GM12891 (cell line): Measurements from ENCODE around the gene ZNF418.
A peak's percentile ranks its signal among the peaks of the same experiment; 100 is the strongest.

Experiments
- DNase-seq: peaks from one replicate; pipeline ENCODE4 v3.0.0; 2011; ENCODE audit warnings: low spot score; ENCODE audit not compliant: insufficient read length
- FAIRE-seq: peaks from 2 replicates; lab custom pipeline; 2011; peaks lifted over from hg19 to GRCh38; lab: Jason Lieb, UNC
- PAX5 ChIP-seq: IDR thresholded peaks from 2 replicates; pipeline ENCODE4 v1.6.1; 2011; ENCODE audit warnings: low read length, moderate library complexity, mild to moderate bottlenecking; ENCODE audit not compliant: insufficient read depth, severe bottlenecking
- POLR2A ChIP-seq: IDR thresholded peaks from 2 replicates; pipeline ENCODE4 v1.6.1; 2011; ENCODE audit warnings: low read depth, low read length, control low read depth
- POLR2AphosphoS5 ChIP-seq: IDR thresholded peaks from 2 replicates; pipeline ENCODE4 v1.6.1; 2011; ENCODE audit warnings: low read depth, low read length, control low read depth
- POU2F2 ChIP-seq: IDR thresholded peaks from 2 replicates; pipeline ENCODE4 v1.6.1; 2011; ENCODE audit warnings: low read depth, mild to moderate bottlenecking, control low read depth, low read length, moderate library complexity
- SPI1 ChIP-seq: IDR thresholded peaks from 2 replicates; pipeline ENCODE4 v1.6.1; 2011; ENCODE audit warnings: low read depth, low read length, control low read depth
- TAF1 ChIP-seq: IDR thresholded peaks from 2 replicates; pipeline ENCODE4 v1.6.1; 2011; ENCODE audit warnings: low read depth, low read length, control low read depth

ZNF418 gene

GRCh38 chr19:57947419-57948134, 12.4 kb upstream of the ZNF418 start, which contains the start of gene ZNF256:
ZNF256 (minus strand) TSS chr19:57947706; CDS start chr19:57947474, 232 bp downstream.
- TF ChIP-seq POU2F2 (no peak), SPI1 (no peak), PAX5 (no peak), TAF1 (0 out of 2 replicates have a peak, but pooled peaks have one; percentile 24), POLR2AphosphoS5 (0 out of 2 replicates have a peak, but pooled peaks have one; percentile 63), POLR2A (no peak; the same call in 1 of the 2 replicates)
- FAIRE-seq = peak; percentile 98
- peak; percentile 92 for DNase-seq

- TF ChIP-seq POU2F2 (no peak), PAX5 (no peak), POLR2A (no peak), SPI1 (no peak), POLR2AphosphoS5 (no peak), TAF1 (no peak)
- no peak for DNase-seq
- FAIRE-seq = no peak
These were observed 11.9 kb upstream of the ZNF418 start for GRCh38 chr19:57947088-57947418.

GRCh38 chr19:57946316-57946715, 11.1 kb upstream of the ZNF418 start:
- DNase-seq (no peak), FAIRE-seq (no peak)
- no peak for TF ChIP-seq TAF1
- no peak for TF ChIP-seq POLR2AphosphoS5
- TF ChIP-seq POU2F2 = no peak
- no peak for TF ChIP-seq PAX5

- DNase-seq (no peak), FAIRE-seq (no peak)
- TF ChIP-seq SPI1 (no peak), POU2F2 (no peak)
These were observed 6.4 kb upstream of the ZNF418 start for GRCh38 chr19:57941593-57941992.

GRCh38 chr19:57935731-57936130, 529 bp upstream of the ZNF418 start:
- DNase-seq = no peak
- no peak for TF ChIP-seq PAX5
- TF ChIP-seq POLR2A = no peak
- TF ChIP-seq TAF1 = no peak
- no peak for FAIRE-seq

- TF ChIP-seq SPI1 (no peak), POU2F2 (no peak), PAX5 (no peak), POLR2A (no peak), POLR2AphosphoS5 (no peak), TAF1 (no peak)
- DNase-seq (no peak), FAIRE-seq (no peak)
These were observed 7.6 kb downstream of the ZNF418 start for GRCh38 chr19:57927587-57927986.

- TF ChIP-seq POLR2AphosphoS5 = peak; percentile 70
- peak; percentile 49; the same call in 1 of the 2 replicates for TF ChIP-seq POLR2A
- DNase-seq = peak; percentile 79
- peak; percentile 97 for FAIRE-seq
These were observed 18.8 kb downstream of the ZNF418 start, which contains the start of gene ZNF417 for GRCh38 chr19:57916168-57916995. ZNF417 (minus strand) TSS chr19:57916592; CDS start chr19:57916411, 181 bp downstream.

- TF ChIP-seq POLR2A = no peak
- no peak for TF ChIP-seq PAX5
- TF ChIP-seq POLR2AphosphoS5 = no peak
- TF ChIP-seq SPI1 = no peak
- TF ChIP-seq TAF1 = no peak
- TF ChIP-seq POU2F2 = no peak
- DNase-seq (no peak), FAIRE-seq (no peak)
These were observed 20.7 kb downstream of the ZNF418 start for GRCh38 chr19:57914531-57914930.

GRCh38 chr19:57907394-57907793, 27.8 kb downstream of the ZNF418 start:
- FAIRE-seq (no peak), DNase-seq (no peak)

GRCh38 chr19:57905258-57905657, 29.9 kb downstream of the ZNF418 start:
- no peak for FAIRE-seq
- DNase-seq = no peak
- TF ChIP-seq POLR2AphosphoS5 = no peak
- no peak for TF ChIP-seq TAF1
- TF ChIP-seq SPI1 = no peak
- no peak for TF ChIP-seq POU2F2
- no peak for TF ChIP-seq POLR2A
- no peak for TF ChIP-seq PAX5

More at GRCh38 chr19:57907394-57907793, 27.8 kb downstream of the ZNF418 start:
- TF ChIP-seq PAX5 (no peak), POLR2AphosphoS5 (no peak), TAF1 (no peak), SPI1 (no peak), POLR2A (no peak), POU2F2 (no peak)
